Caco-2 (cell line): Measurements from ENCODE around the gene SLC16A9. TPM values are rescaled to one million over a fixed set of nuclear protein-coding genes. Genes with fewer than 3 reads are reported as not detected.

Experiments used
- BruUV-seq: library from RNA; stranded (reverse); fragments of 400-500 nt; replicated peaks from 2 replicates; lab custom pipeline; 2021; lab: Mats Ljungman, UMichigan
- CTCF ChIA-PET: fragments of 300-600 bp; sonication (Branson Sonifier 250); formaldehyde crosslinking; loops from one replicate; lab custom pipeline; 2022; ENCODE audit warnings: antibody characterized with exemption; lab: Charles Lee
- POLR2A ChIA-PET: fragments of 300-600 bp; sonication (Branson Sonifier 250); formaldehyde crosslinking; loops from one replicate; lab custom pipeline; 2022; ENCODE audit warnings: antibody characterized with exemption; lab: Charles Lee
- DNase-seq, 2 experiments: peaks; one replicate each; pipeline versions ENCODE4 v3.0.0 to v3.0.0-alpha.2; 2020 to 2022
- H3K27me3 ChIP-seq: replicated peaks from 2 replicates; pipeline ENCODE4 v1.6.0; 2011; ENCODE audit warnings: low read length; ENCODE audit not compliant: control insufficient read depth, insufficient read depth
- H3K36me3 ChIP-seq: 2 replicates; pipeline ENCODE4 v1.5.1; 2011; ENCODE audit warnings: low read length; ENCODE audit not compliant: control insufficient read depth, insufficient read depth
- H3K4me1 ChIP-seq: fragments of 250-450 bp; sonication (Bioruptor Pico); 2 replicates; pipeline ENCODE4 v1.5.1; 2020; ENCODE audit warnings: mild to moderate bottlenecking
- H3K4me3 ChIP-seq: 2 replicates; pipeline ENCODE4 v1.5.1; 2011; ENCODE audit warnings: low read depth, mild to moderate bottlenecking, control low read depth, low read length
- H3K9me3 ChIP-seq: fragments of 250-450 bp; sonication (Bioruptor Pico); 2 replicates; pipeline ENCODE4 v1.5.1; 2020; ENCODE audit warnings: mild to moderate bottlenecking, moderate library complexity
- H3K27ac Mint-ChIP-seq: one replicate; pipeline ENCODE4 v1.8.0; 2022; ENCODE audit warnings: mixed read lengths; ENCODE audit not compliant: unreplicated experiment
- H3K27me3 Mint-ChIP-seq: one replicate; pipeline ENCODE4 v1.8.0; 2022; ENCODE audit warnings: mixed read lengths; ENCODE audit not compliant: insufficient read depth, unreplicated experiment
- H3K36me3 Mint-ChIP-seq: one replicate; pipeline ENCODE4 v1.8.0; 2022; ENCODE audit warnings: mild to moderate bottlenecking, mixed read lengths; ENCODE audit not compliant: insufficient read depth, unreplicated experiment
- H3K4me1 Mint-ChIP-seq: one replicate; pipeline ENCODE4 v1.8.0; 2022; ENCODE audit warnings: low read depth, mixed read lengths; ENCODE audit not compliant: unreplicated experiment
- H3K4me3 Mint-ChIP-seq: one replicate; pipeline ENCODE4 v1.8.0; 2022; ENCODE audit warnings: mild to moderate bottlenecking, moderate library complexity, mixed read lengths; ENCODE audit not compliant: unreplicated experiment
- H3K9me3 Mint-ChIP-seq: one replicate; pipeline ENCODE4 v1.8.0; 2022; ENCODE audit warnings: mixed read lengths; ENCODE audit not compliant: unreplicated experiment
- CTCF ChIP-seq, 2 experiments: fragments of 200-600 bp in 1 of 2; IDR thresholded peaks; 1 replicate in 1 of 2; 2 replicates in 1 of 2; pipeline versions ENCODE4 v1.5.1 to v1.8.0; 2011 to 2022; ENCODE audit warnings: antibody characterized with exemption in 1 of 2, control low read depth in 1 of 2, inconsistent platforms in 1 of 2, low read depth in 1 of 2, low read length in 1 of 2, mild to moderate bottlenecking in 1 of 2, moderate library complexity in 1 of 2; ENCODE audit not compliant: insufficient read depth in 1 of 2, severe bottlenecking in 1 of 2, unreplicated experiment in 1 of 2
- intact Hi-C: fragments of 100-400 bp; cut with micrococcal nuclease; formaldehyde crosslinking; loops from one replicate; pipeline ENCODE4 v1.10.0; 2022; ENCODE audit not compliant: unreplicated experiment
- total RNA-seq: library from RNA; stranded (reverse); gene quantifications from 2 replicates; pipeline ENCODE4 v1.2.3, GENCODE V29; 2022

SLC16A9 gene
- total RNA-seq, 1 experiment from 2014 or later = 0.45 TPM

- Mint-ChIP-seq H3K9me3 (no peaks in the 10 kb centered on the region), H3K36me3 (no peaks in the 10 kb centered on the region), H3K4me3 (no peak overlapping the region), H3K4me1 (peaks cover 11% of the 10 kb centered on the region), H3K27me3 (peaks cover 8% of the 10 kb centered on the region), H3K27ac (no peak overlapping the region)
- BruUV-seq = no TSS peak
- Histone ChIP-seq H3K9me3 (no peaks in the 10 kb centered on the region), H3K36me3 (no peaks in the 10 kb centered on the region), H3K4me3 (no peak overlapping the region), H3K4me1 (no peaks in the 10 kb centered on the region), H3K27me3 (no peaks in the 10 kb centered on the region)
- ChIA-PET POLR2A (no interaction called here), CTCF (no interaction called here)
- no peak for TF ChIP-seq CTCF (IDR thresholded peaks at IDR 0.05; ENCODE audit: insufficient read depth in 1 of 2, low read depth in 1 of 2, low read length in 1 of 2, severe bottlenecking in 1 of 2, unreplicated experiment in 1 of 2)
- intact Hi-C loops = no loop called here
- no peak for DNase-seq
These were observed 17.5 kb downstream of the SLC16A9 start for GRCh38 chr10:59692113-59692512.

GRCh38 chr10:59688921-59689351, 20.7 kb downstream of the SLC16A9 start:
- TF ChIP-seq CTCF (IDR thresholded peaks at IDR 0.05; ENCODE audit: insufficient read depth in 1 of 2, low read depth in 1 of 2, low read length in 1 of 2, severe bottlenecking in 1 of 2, unreplicated experiment in 1 of 2) = no peak
- H3K27me3 ChIP-seq = no peaks in the 10 kb centered on the region
- Mint-ChIP-seq H3K4me1 (peaks cover 11% of the 10 kb centered on the region), H3K27ac (no peak overlapping the region), H3K4me3 (no peak overlapping the region), H3K36me3 (no peaks in the 10 kb centered on the region), H3K9me3 (no peaks in the 10 kb centered on the region), H3K27me3 (peaks cover 8% of the 10 kb centered on the region)
- no TSS peak for BruUV-seq
- H3K36me3 ChIP-seq = no peaks in the 10 kb centered on the region
- H3K9me3 ChIP-seq = no peaks in the 10 kb centered on the region
- ChIA-PET CTCF (no interaction called here), POLR2A (no interaction called here)
- DNase-seq = no peak
- intact Hi-C loops = no loop called here
- no peak overlapping the region for H3K4me3 ChIP-seq
- H3K4me1 ChIP-seq = no peaks in the 10 kb centered on the region

- no peaks in the 10 kb centered on the region for H3K36me3 ChIP-seq
- ChIA-PET POLR2A (no interaction called here), CTCF (no interaction called here)
- Mint-ChIP-seq H3K27ac (no peak overlapping the region), H3K27me3 (peaks cover 8% of the 10 kb centered on the region), H3K9me3 (no peaks in the 10 kb centered on the region), H3K4me1 (peaks cover 6% of the 10 kb centered on the region), H3K36me3 (no peaks in the 10 kb centered on the region), H3K4me3 (no peak overlapping the region)
- intact Hi-C loops = no loop called here
- no peak for TF ChIP-seq CTCF (IDR thresholded peaks at IDR 0.05; ENCODE audit: insufficient read depth in 1 of 2, low read depth in 1 of 2, low read length in 1 of 2, severe bottlenecking in 1 of 2, unreplicated experiment in 1 of 2)
- H3K4me1 ChIP-seq = no peaks in the 10 kb centered on the region
- no peaks in the 10 kb centered on the region for H3K9me3 ChIP-seq
- no TSS peak for BruUV-seq
- H3K27me3 ChIP-seq = no peaks in the 10 kb centered on the region
- DNase-seq = no peak
- no peak overlapping the region for H3K4me3 ChIP-seq
These were observed 22.0 kb downstream of the SLC16A9 start for GRCh38 chr10:59687657-59688056.
